ENCODE measurements around the gene RIMS3. TPM values are rescaled to one million over a fixed set of nuclear protein-coding genes. Genes with fewer than 3 reads are reported as not detected.

The RIMS3 gene
- total RNA-seq, 3 donors from 2014 or later, result 0.64 to 4.4 (median 2.6) TPM

- intact Hi-C loops (cut with DNase I; ENCODE audit: low total_unique reads), result no loop called here
- TF ChIP-seq, protein P1, sequence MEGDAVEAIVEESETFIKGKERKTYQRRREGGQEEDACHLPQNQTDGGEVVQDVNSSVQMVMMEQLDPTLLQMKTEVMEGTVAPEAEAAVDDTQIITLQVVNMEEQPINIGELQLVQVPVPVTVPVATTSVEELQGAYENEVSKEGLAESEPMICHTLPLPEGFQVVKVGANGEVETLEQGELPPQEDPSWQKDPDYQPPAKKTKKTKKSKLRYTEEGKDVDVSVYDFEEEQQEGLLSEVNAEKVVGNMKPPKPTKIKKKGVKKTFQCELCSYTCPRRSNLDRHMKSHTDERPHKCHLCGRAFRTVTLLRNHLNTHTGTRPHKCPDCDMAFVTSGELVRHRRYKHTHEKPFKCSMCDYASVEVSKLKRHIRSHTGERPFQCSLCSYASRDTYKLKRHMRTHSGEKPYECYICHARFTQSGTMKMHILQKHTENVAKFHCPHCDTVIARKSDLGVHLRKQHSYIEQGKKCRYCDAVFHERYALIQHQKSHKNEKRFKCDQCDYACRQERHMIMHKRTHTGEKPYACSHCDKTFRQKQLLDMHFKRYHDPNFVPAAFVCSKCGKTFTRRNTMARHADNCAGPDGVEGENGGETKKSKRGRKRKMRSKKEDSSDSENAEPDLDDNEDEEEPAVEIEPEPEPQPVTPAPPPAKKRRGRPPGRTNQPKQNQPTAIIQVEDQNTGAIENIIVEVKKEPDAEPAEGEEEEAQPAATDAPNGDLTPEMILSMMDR (IDR thresholded peaks at IDR 0.05), result no peak
- TF ChIP-seq POLR2A (IDR thresholded peaks at IDR 0.05) (no peak), POLR2AphosphoS5 (IDR thresholded peaks at IDR 0.05) (no peak)
- Histone ChIP-seq H3K4me3 (no peak overlapping the region), H3K4me1 (no peaks in the 10 kb centered on the region), H3K27ac (no peak overlapping the region), H3K9me3 (no peaks in the 10 kb centered on the region), H3K36me3 (no peaks in the 10 kb centered on the region), H3K27me3 (peaks cover 0 to 5% of the 10 kb centered on the region in 2 donors)
- DNase-seq (ENCODE audit: low spot score in 2 of 2), result no peak
Measured at GRCh38 chr1:40648928-40649591, 16.4 kb downstream of the RIMS3 start.

DNA sequence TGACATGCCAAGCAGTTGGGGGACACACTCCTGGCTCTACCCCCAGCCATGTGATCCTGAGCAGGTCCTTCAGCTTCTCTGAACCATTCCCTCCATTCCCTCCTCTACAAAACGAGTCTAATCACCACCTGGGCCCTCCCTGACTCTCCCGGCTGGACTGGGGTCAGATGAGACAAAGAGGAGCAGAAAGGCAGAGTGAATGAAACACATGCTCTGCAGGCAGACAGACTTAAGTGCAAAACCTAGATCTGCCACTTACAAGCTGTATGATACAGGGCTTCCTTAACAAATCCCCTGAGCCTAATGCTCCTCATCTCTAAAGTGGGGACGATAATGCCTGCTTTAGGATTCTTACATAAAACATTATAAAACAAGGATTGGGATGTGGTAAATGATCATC, 17.3 kb downstream of the RIMS3 start:
- Histone ChIP-seq H3K27ac (no peak overlapping the region), H3K36me3 (no peaks in the 10 kb centered on the region), H3K4me3 (no peak overlapping the region), H3K9me3 (no peaks in the 10 kb centered on the region), H3K27me3 (peaks cover 0 to 5% of the 10 kb centered on the region in 2 donors), H3K4me1 (no peaks in the 10 kb centered on the region)
- intact Hi-C loops (cut with DNase I; ENCODE audit: low total_unique reads), result no loop called here
- DNase-seq (ENCODE audit: low spot score in 2 of 2), result no peak
- no peak for TF ChIP-seq POLR2AphosphoS5 (IDR thresholded peaks at IDR 0.05)
- no peak for TF ChIP-seq POLR2A (IDR thresholded peaks at IDR 0.05)
- TF ChIP-seq, protein P1 (IDR thresholded peaks at IDR 0.05), result no peak

DNA sequence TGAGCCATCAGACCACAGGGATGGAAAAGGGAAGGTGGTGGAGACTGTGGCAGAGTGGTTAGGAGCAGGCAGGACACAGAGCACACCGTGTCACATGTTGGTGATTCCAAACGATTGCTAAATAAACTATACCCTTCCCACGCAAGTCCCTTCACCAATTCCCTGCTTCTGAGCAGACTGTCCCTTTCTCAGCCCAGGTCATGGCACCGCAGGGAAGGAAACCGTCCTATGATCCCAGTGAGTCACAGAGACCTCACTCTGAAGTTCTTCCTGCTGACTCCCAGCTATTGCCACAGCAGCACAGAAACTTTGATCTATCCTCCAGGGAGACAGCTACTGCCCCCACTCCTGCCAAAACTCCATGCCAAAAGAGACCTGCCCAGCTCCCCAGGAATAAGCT, 19.2 kb downstream of the RIMS3 start:
- no peaks in the 10 kb centered on the region for H3K36me3 ChIP-seq
- DNase-seq (ENCODE audit: low spot score in 2 of 2), result no peak
- H3K9me3 ChIP-seq, result no peaks in the 10 kb centered on the region
- H3K27me3 ChIP-seq, result no peaks in the 10 kb centered on the region
- H3K4me3 ChIP-seq, result no peak overlapping the region
- no peak overlapping the region for H3K27ac ChIP-seq
- H3K4me1 ChIP-seq, result no peaks in the 10 kb centered on the region
- intact Hi-C loops (cut with DNase I; ENCODE audit: low total_unique reads), result no loop called here
- TF ChIP-seq POLR2AphosphoS5 (IDR thresholded peaks at IDR 0.05), result no peak
- TF ChIP-seq POLR2A (IDR thresholded peaks at IDR 0.05), result no peak
- TF ChIP-seq, protein P1 (IDR thresholded peaks at IDR 0.05), result no peak

DNA sequence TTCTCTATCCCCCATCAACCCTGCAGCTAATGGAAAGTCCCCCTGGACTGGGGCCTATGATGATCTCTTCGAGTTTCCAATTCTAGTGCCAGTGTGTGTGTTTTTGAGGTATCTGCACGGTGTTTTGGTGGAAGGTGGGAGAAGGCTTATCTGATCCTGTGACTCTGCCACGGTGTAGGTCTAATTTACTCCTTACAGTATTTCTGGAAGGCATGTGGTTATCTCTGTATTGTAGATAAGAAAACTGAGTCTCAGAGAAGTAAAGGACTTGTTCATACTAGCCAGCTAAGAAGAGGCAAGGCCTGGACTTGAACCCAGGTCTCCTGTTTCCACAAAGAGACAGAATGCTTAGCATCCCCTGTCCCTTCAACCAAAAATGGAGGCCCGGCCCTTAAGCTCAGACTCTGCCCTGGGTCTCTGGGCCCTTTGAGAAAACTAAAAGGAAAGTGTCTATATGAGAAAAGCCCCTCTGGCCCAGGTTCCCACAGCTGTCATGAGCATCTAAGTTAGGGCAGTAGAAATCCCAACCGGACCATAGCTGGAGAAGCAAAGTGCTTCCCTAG, 20.3 kb downstream of the RIMS3 start:
- no peaks in the 10 kb centered on the region for H3K36me3 ChIP-seq
- H3K27me3 ChIP-seq, result no peaks in the 10 kb centered on the region
- no peak for DNase-seq (ENCODE audit: low spot score in 2 of 2)
- TF ChIP-seq, protein P1 (IDR thresholded peaks at IDR 0.05), result no peak
- TF ChIP-seq POLR2AphosphoS5 (IDR thresholded peaks at IDR 0.05) (no peak), POLR2A (IDR thresholded peaks at IDR 0.05) (no peak)
- no peaks in the 10 kb centered on the region for H3K9me3 ChIP-seq
- H3K27ac ChIP-seq, result no peak overlapping the region
- intact Hi-C loops (cut with DNase I; ENCODE audit: low total_unique reads), result no loop called here
- no peaks in the 10 kb centered on the region for H3K4me1 ChIP-seq
- H3K4me3 ChIP-seq, result no peak overlapping the region

- TF ChIP-seq POLR2AphosphoS5 (IDR thresholded peaks at IDR 0.05) (no peak), POLR2A (IDR thresholded peaks at IDR 0.05) (no peak)
- TF ChIP-seq, protein P1 (IDR thresholded peaks at IDR 0.05), result no peak
- intact Hi-C loops (cut with DNase I; ENCODE audit: low total_unique reads), result no loop called here
- no peaks in the 10 kb centered on the region for H3K36me3 ChIP-seq
- H3K27ac ChIP-seq, result no peak overlapping the region
- no peaks in the 10 kb centered on the region for H3K9me3 ChIP-seq
- no peak for DNase-seq (ENCODE audit: low spot score in 2 of 2)
- no peaks in the 10 kb centered on the region for H3K27me3 ChIP-seq
- no peak overlapping the region for H3K4me3 ChIP-seq
- H3K4me1 ChIP-seq, result no peaks in the 10 kb centered on the region
Measured at GRCh38 chr1:40641601-40642242, 23.8 kb downstream of the RIMS3 start.
